HUES64 (cell line): ENCODE results near the gene CTNNA2.

Experiments used
- H3K27ac ChIP-seq: 2 replicates; pipeline ENCODE4 v1.7.0; 2013; ENCODE audit warnings: low read depth, low read length, inconsistent platforms
- H3K27me3 ChIP-seq: 2 replicates; pipeline ENCODE4 v1.6.1; 2013; ENCODE audit warnings: mild to moderate bottlenecking, low read length; ENCODE audit not compliant: insufficient read depth
- H3K36me3 ChIP-seq: 2 replicates; pipeline ENCODE4 v1.6.1; 2013; ENCODE audit warnings: mild to moderate bottlenecking, low read length; ENCODE audit not compliant: insufficient read depth
- H3K4me1 ChIP-seq: 2 replicates; pipeline ENCODE4 v1.6.1; 2013; ENCODE audit warnings: mild to moderate bottlenecking, low read length, moderate library complexity; ENCODE audit not compliant: insufficient read depth
- H3K4me3 ChIP-seq: 2 replicates; pipeline ENCODE4 v1.5.1; 2013; ENCODE audit warnings: mild to moderate bottlenecking, low read length, moderate library complexity
- H3K9ac ChIP-seq: 2 replicates; pipeline ENCODE4 v1.6.1; 2013; ENCODE audit warnings: mild to moderate bottlenecking, low read depth, low read length
- H3K9me3 ChIP-seq: 2 replicates; pipeline ENCODE4 v1.6.1; 2013; ENCODE audit warnings: low read depth, low read length; ENCODE audit not compliant: insufficient read depth
- WGBS: fragments of 150-250, 120-280 bp; methylation state at CpG from one replicate; pipeline ENCODE4 v1.1.7; 2013; ENCODE audit warnings: missing lambda C conversion rate; 5-methylcytosine and 5-hydroxymethylcytosine counted together

CTNNA2 gene

DNA sequence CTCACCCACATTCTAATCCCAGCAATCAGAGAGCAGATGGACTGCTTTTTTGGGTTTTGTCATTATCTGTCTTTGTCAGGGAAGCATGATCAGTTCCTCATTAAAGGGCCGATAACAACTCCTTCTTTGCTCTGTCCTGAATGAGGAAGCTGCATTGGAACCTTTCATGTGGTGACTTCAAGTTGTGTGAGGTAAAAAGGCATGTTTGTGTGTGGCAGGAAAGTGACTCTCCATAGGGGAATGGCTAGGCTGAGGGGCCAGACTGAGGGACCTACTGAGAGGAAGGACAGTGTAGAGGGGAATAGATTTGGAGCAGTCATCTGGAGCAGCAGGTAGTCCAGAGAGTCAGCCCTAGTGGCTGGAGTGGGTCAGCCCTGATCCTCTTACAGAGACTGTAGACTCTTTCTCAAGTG, 815.3 kb downstream of the CTNNA2 start:
- Histone ChIP-seq H3K4me1 (peaks cover 65% of the 10 kb centered on the region), H3K36me3 (no peaks in the 10 kb centered on the region), H3K4me3 (no peak overlapping the region), H3K27ac (no peak overlapping the region), H3K27me3 (peaks cover 4% of the 10 kb centered on the region), H3K9me3 (no peaks in the 10 kb centered on the region), H3K9ac (no peak overlapping the region)
- WGBS: 92% methylated on average over 1 of the region's 1 CpG

DNA sequence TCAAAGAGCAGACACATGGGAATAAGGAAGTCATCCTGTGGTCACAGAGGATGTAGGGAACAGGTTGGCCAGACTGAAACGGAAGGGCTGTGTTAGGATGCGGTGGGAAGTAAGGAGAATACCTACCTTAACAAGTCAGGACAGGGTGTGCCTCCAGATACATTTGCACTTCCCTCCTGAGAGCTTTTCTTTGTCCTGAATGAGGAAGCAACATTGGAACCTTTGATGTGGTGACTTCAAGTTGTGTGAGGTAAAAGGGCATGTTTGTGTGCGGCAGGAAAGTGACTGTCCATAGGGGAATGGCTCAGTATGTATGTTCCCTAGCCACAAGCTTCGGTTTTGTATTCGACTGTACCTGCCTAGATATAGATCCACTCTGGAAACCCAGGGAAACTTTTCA, 816.6 kb downstream of the CTNNA2 start:
- H3K27ac ChIP-seq: no peak overlapping the region
- H3K27me3 ChIP-seq: no peaks in the 10 kb centered on the region
- peaks cover 52% of the 10 kb centered on the region for H3K4me1 ChIP-seq
- H3K9ac ChIP-seq: no peak overlapping the region
- no peaks in the 10 kb centered on the region for H3K9me3 ChIP-seq
- H3K36me3 ChIP-seq: no peaks in the 10 kb centered on the region
- no peak overlapping the region for H3K4me3 ChIP-seq
- WGBS: 95% methylated on average over 5 of the region's 5 CpGs

DNA sequence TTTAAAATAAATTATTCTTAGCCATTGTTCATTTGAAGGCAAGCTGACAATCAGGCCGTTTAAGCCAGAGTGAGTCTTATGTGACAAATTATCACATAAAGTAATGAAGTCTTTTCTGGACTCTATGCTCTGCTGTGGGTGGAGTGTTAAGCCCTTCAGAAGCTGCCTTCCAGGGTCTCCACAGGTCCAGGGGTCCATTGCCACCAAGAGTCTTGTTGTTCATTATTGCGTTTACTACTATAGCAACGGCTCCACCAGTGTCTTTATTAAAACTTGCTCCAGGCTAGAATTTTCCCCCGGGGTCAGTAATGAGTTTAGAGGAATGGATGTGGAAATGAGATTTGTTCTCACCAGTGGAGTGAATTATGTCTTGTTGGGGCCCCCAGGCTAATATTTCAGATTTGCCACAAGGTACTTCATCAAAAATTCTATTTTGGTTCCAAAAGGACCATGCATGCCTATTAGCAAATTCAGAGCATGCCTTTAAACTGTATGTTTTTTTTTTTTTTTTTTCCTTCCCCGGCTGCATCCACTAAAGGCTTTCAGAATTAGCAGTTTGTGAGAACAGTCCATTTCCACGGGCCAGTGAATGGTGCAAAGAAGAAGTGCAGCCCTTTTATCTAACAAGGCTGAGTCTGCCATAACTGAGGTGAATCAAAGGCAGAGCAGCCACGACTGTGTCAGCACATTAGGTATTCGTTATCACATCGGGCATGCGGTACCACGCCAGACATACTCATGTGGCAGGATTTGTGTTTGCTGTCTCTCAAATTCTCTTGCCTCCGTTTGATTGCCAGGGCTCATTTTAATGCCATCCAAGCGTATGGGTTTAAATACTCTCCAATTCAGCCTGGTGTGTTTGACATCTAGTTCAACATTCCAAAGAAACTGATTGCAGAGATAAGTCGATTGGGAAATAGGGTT, 817.9 kb downstream of the CTNNA2 start:
- H3K9me3 ChIP-seq: no peaks in the 10 kb centered on the region
- WGBS: 93% methylated on average over 14 of the region's 14 CpGs
- no peak overlapping the region for H3K27ac ChIP-seq
- peaks cover 39% of the 10 kb centered on the region for H3K4me1 ChIP-seq
- no peak overlapping the region for H3K9ac ChIP-seq
- no peaks in the 10 kb centered on the region for H3K27me3 ChIP-seq
- H3K4me3 ChIP-seq: no peak overlapping the region
- no peaks in the 10 kb centered on the region for H3K36me3 ChIP-seq

DNA sequence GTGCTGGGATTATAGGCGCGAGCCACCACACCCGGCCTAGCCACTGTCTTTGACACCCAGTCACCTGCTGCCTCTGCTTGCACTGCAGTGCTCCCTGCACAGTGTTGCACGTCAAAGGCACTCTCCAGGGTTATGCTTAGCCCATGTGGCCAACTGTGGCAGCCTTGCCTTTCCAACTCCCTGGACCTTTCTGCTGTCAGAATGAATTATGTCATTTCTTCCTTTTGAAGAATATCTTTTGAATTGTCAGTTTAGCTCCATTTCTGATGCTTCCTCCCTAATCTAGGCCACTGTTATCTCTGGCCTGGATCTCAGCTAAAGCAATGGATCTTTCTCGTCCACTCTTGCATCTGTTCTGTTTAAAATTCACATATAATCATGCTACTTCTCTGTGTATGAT, 821.0 kb downstream of the CTNNA2 start:
- no peak overlapping the region for H3K4me3 ChIP-seq
- no peak overlapping the region for H3K27ac ChIP-seq
- H3K9me3 ChIP-seq: no peaks in the 10 kb centered on the region
- H3K27me3 ChIP-seq: no peaks in the 10 kb centered on the region
- WGBS: 93% methylated on average over 5 of the region's 5 CpGs
- no peaks in the 10 kb centered on the region for H3K36me3 ChIP-seq
- H3K4me1 ChIP-seq: peaks cover 16% of the 10 kb centered on the region
- no peak overlapping the region for H3K9ac ChIP-seq

DNA sequence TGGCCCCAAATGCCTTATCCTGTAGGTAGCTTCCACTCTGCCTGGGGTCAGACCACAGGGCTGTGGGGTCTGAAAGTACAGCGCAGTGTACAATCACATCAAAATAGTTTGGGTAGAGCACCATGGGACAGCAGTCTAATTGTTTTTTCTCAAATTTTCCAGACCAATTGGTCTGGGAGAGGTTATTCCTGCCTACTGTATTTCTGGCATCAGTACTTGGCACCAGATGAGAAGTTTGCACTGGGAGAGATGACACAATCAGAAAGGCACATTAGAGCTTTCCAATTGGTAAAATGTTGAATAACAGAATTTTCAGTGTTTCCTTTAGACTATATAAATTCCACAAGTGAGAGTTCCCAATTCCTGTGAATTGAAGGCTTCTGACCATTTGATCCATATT, 822.6 kb downstream of the CTNNA2 start:
- 100% methylated on average over 1 of the region's 1 CpG for WGBS
- no peak overlapping the region for H3K27ac ChIP-seq

DNA sequence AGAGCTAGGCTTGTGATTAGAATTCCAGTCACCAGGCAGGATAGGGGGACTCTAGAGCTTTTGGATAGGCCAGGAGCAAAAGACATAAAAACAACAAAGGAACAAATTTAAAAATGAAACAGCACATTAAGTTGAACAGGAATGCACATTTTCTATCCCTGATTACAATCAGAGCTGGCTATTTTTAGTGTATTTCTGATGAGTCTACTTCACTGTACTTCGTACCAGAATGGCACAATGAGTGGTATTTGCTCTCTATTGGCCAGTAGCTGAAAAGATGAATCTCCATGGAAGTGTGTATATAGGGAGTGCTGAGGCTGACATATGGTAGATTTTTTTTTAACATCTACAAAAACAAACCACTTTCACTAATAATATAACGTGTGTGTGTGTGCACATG, 825.9 kb downstream of the CTNNA2 start:
- WGBS: 100% methylated on average over 1 of the region's 2 CpGs
- no peaks in the 10 kb centered on the region for H3K9me3 ChIP-seq
- H3K9ac ChIP-seq: no peak overlapping the region
- H3K4me1 ChIP-seq: no peaks in the 10 kb centered on the region
- no peaks in the 10 kb centered on the region for H3K36me3 ChIP-seq
- H3K4me3 ChIP-seq: no peak overlapping the region
- no peak overlapping the region for H3K27ac ChIP-seq
- H3K27me3 ChIP-seq: no peaks in the 10 kb centered on the region

More for the DNA sequence above, 822.6 kb downstream of the CTNNA2 start:
- H3K36me3 ChIP-seq: no peaks in the 10 kb centered on the region
- no peak overlapping the region for H3K4me3 ChIP-seq
- H3K9ac ChIP-seq: no peak overlapping the region
- no peaks in the 10 kb centered on the region for H3K27me3 ChIP-seq
- H3K9me3 ChIP-seq: no peaks in the 10 kb centered on the region
- H3K4me1 ChIP-seq: peaks cover 5% of the 10 kb centered on the region

DNA sequence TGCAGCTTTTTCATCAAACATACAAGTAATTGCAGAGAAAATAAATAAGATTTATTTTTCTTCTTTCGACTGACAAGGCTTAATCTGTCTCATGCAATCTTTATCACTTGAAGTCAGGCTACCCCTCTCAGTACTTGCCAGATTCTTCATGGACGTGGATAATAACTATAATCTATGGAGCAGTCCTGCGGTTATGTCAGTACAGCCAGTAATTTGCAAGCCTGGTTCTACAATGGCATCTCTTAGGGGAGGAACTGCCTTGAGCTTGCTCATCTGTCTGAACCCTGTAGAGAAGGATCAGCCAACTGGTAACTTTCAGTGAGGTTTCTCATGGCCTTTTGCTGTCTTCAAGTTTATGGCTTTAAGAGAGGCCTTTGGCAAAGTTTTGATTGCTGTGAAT, 827.2 kb downstream of the CTNNA2 start:
- H3K9me3 ChIP-seq: no peaks in the 10 kb centered on the region
- no peaks in the 10 kb centered on the region for H3K36me3 ChIP-seq
- no peaks in the 10 kb centered on the region for H3K4me1 ChIP-seq
- no peak overlapping the region for H3K27ac ChIP-seq
- no peak overlapping the region for H3K9ac ChIP-seq
- WGBS: over 99% methylated on average over 3 of the region's 3 CpGs
- H3K27me3 ChIP-seq: no peaks in the 10 kb centered on the region
- H3K4me3 ChIP-seq: no peak overlapping the region

DNA sequence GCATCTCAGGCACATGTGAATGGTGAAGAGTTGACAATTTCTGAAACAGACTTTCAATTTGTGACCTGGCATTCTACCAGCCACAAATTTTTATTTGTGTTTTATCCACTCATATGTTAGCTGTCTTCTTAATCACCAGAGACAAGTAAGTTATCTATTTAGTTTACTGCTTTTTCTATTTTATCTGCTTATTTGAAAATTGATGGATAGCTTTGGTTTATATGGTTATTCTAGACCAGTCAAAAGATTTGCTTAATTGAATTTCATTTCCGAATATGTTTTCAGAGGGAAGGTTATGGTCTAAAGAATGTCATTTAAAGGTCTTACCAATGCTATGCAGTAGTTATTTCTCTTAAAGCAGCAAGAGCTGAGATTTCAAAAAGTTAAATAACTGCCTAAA, 835.2 kb downstream of the CTNNA2 start:
- H3K36me3 ChIP-seq: no peaks in the 10 kb centered on the region
- H3K4me1 ChIP-seq: peaks cover 15% of the 10 kb centered on the region
- H3K9ac ChIP-seq: no peak overlapping the region
- H3K4me3 ChIP-seq: no peak overlapping the region
- no peaks in the 10 kb centered on the region for H3K9me3 ChIP-seq
- 91% methylated on average over 1 of the region's 1 CpG for WGBS
- no peaks in the 10 kb centered on the region for H3K27me3 ChIP-seq
- H3K27ac ChIP-seq: no peak overlapping the region

DNA sequence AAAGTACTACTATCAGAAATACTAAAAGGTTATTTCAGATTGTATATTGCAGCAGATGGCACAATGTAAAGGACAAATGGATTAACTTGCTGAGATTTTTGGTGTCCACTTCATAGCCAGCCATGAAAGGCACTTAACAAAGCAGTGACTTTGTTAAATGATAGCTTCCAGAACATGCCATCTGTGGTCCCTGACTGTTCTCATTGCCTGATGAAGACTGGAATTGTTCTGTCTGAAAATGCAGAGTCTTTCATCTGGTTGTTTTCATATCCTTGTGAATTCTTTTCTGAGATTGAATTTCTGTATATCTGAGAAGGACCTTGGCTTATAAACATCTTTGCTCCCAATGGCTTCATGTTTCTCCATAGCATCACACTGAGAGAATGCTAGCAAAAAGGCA, 836.1 kb downstream of the CTNNA2 start:
- H3K9me3 ChIP-seq: no peaks in the 10 kb centered on the region
- no peak overlapping the region for H3K27ac ChIP-seq
- peaks cover 15% of the 10 kb centered on the region for H3K4me1 ChIP-seq
- H3K36me3 ChIP-seq: no peaks in the 10 kb centered on the region
- H3K27me3 ChIP-seq: no peaks in the 10 kb centered on the region
- no peak overlapping the region for H3K9ac ChIP-seq
- H3K4me3 ChIP-seq: no peak overlapping the region

DNA sequence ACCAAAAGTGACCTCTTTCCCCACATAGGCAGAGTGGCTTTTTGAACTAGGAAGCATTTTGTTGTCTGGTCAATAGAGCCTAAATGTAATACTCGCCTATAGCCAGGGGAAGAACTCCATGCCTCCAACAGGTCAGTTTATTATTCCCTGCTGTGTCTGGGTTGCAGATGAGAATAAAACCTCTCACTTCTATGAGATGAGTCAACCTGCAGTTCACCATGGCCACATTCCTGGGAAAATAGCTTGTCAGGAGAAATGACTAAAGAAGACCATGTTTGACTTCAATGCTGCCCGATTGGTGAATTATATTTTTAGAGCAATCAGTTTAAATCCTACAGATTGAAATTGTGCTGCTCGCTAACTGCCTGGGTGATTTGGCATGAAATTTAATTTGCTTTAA, 838.4 kb downstream of the CTNNA2 start:
- no peaks in the 10 kb centered on the region for H3K36me3 ChIP-seq
- no peak overlapping the region for H3K4me3 ChIP-seq
- H3K9me3 ChIP-seq: no peaks in the 10 kb centered on the region
- no peaks in the 10 kb centered on the region for H3K27me3 ChIP-seq
- peaks cover 15% of the 10 kb centered on the region for H3K4me1 ChIP-seq
- 87% methylated on average over 3 of the region's 3 CpGs for WGBS
- H3K9ac ChIP-seq: no peak overlapping the region
- no peak overlapping the region for H3K27ac ChIP-seq

DNA sequence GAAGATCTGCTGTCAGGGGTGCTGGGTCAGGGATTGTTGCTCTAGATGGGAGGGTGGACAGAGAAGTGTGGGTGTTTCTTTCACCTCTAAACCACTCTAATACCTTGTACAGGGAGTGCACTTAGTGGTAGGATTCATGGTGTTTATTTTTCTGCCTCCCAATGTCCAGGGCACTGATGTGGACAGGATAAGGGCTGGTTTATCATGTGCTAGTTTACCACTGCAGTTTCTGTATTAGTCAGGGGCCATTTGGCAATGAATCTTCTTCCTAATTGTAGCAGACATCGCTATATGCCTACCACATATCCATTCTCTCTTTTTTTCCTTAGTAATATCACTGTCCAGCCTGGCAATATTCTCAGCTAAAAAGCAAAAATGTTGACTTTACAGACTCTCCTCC, 842.0 kb downstream of the CTNNA2 start:
- WGBS: 92% methylated on average over 1 of the region's 1 CpG
- H3K27ac ChIP-seq: no peak overlapping the region

DNA sequence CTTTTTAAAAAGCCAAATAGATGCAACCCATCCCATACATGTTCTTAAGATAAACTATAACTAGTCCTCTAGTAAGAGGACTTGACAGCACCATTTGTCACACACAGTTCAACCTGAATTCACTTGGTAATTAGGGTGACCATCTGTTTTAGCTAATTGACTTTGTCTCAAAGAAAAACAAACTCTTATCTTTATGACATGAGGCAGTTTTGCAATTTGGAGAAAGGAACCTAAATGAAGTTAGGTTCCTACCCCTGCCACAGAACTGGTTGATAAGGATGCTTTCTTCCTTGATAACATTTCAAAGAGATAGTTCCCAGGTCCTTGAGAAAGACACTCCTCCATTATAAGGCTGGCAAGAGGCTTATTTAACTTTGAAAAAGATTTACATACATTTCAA, 849.1 kb downstream of the CTNNA2 start:
- Histone ChIP-seq H3K4me1 (peaks cover 53% of the 10 kb centered on the region), H3K27ac (no peak overlapping the region), H3K36me3 (no peaks in the 10 kb centered on the region), H3K4me3 (no peak overlapping the region), H3K9me3 (no peaks in the 10 kb centered on the region), H3K9ac (no peak overlapping the region), H3K27me3 (peaks cover 39% of the 10 kb centered on the region)

More for the DNA sequence above, 842.0 kb downstream of the CTNNA2 start:
- Histone ChIP-seq H3K4me1 (peaks cover 3% of the 10 kb centered on the region; the same call in 1 of the 2 replicates), H3K4me3 (no peak overlapping the region), H3K36me3 (no peaks in the 10 kb centered on the region), H3K9ac (no peak overlapping the region), H3K27me3 (no peaks in the 10 kb centered on the region), H3K9me3 (no peaks in the 10 kb centered on the region)
